Spleen (tissue), 7 donors: ENCODE data around the gene DMRT2.

Experiments used
- CTCF ChIP-seq, 11 experiments: fragments of 200-600 bp in 7 of 11; fragments of 450-650 bp in 4 of 11; sonication (generic) in 4 of 11; IDR thresholded peaks in 8 of 11; conservative IDR thresholded peaks in 3 of 11; 1 replicate in 7 of 11; 2 replicates in 4 of 11; pipeline versions ENCODE4 v1.4.0 to v1.8.0; 2016 to 2021; ENCODE audit warnings: antibody characterized with exemption in 11 of 11, inconsistent platforms in 4 of 11, mild to moderate bottlenecking in 1 of 11
- POLR2A ChIP-seq, 3 donors: fragments of 450-650 bp; IDR thresholded peaks; one replicate each; pipeline ENCODE4 v1.5.1; 2017; ENCODE audit warnings: antibody characterized with exemption in 3 of 3, mild to moderate bottlenecking in 1 of 3
- POLR2AphosphoS5 ChIP-seq, 3 donors: sonication (generic); formaldehyde crosslinking; IDR thresholded peaks; one replicate each; pipeline ENCODE4 v1.5.1; 2017; ENCODE audit warnings: antibody characterized with exemption in 3 of 3
- donor health status: DM: no; HTN: no; CAD: no; lungs with moderate emphysema.
- donor health status: DM: no; HTN: no; CAD: no.
- donor health status: DM: no; HTN: no; CAD: no.

GRCh38 chr9:1014640-1015039 is 35.5 kb upstream of the DMRT2 start:
- no peak for TF ChIP-seq CTCF (IDR thresholded peaks at IDR 0.05 in 8 of 11, conservative IDR thresholded peaks at IDR 0.05 in 3 of 11)
- no peak for TF ChIP-seq POLR2A (IDR thresholded peaks at IDR 0.05)
- no peak for TF ChIP-seq POLR2AphosphoS5 (IDR thresholded peaks at IDR 0.05)
